ENCODE measurements around the gene CFD.

GRCh38 chr19:825897-826644 is 33.4 kb upstream of the CFD start:
- TF ChIP-seq GABPA (IDR thresholded peaks at IDR 0.05; ENCODE audit: low read depth): no peak
- no peak for TF ChIP-seq MAX (IDR thresholded peaks at IDR 0.05; ENCODE audit: low read depth)
- TF ChIP-seq JUND (IDR thresholded peaks at IDR 0.05): no peak
- no peak for TF ChIP-seq EP300 (IDR thresholded peaks at IDR 0.05; ENCODE audit: borderline replicate concordance in 1 of 2, low read depth in 1 of 2, low read length in 1 of 2)
- TF ChIP-seq CTCF (IDR thresholded peaks at IDR 0.05): no peak
- TF ChIP-seq PBX3 (IDR thresholded peaks at IDR 0.05): no peak
- TF ChIP-seq POLR2AphosphoS5 (IDR thresholded peaks at IDR 0.05; ENCODE audit: low read depth, low read length): no peak
- TF ChIP-seq TCF12 (IDR thresholded peaks at IDR 0.05): no peak

Measured in SK-N-SH (cell line).